OCI-M2 (cell line): ENCODE results near the gene NYAP2.

Source experiments
- DNase-seq: peaks from one replicate; lab custom pipeline; 2025; ENCODE audit not compliant: unreplicated experiment; lab: John Stamatoyannopoulos, UW

Gene NYAP2

GRCh38 chr2:225693259-225693658 lies 293.7 kb downstream of the NYAP2 start:
- DNase-seq: no peak

- DNase-seq: no peak
These were observed 295.2 kb downstream of the NYAP2 start for GRCh38 chr2:225694664-225695063.

- no peak for DNase-seq
These were observed 298.4 kb downstream of the NYAP2 start for GRCh38 chr2:225697936-225698335.
